HG03108 (cell line): ENCODE data around the gene SERPINA5.

Experiments used
- ATAC-seq: cut with Tn5 transposase; IDR thresholded peaks from one replicate; pipeline ENCODE4 v1.9.1; 2021; ENCODE audit warnings: moderate library complexity; ENCODE audit not compliant: unreplicated experiment

Gene SERPINA5

GRCh38 chr14:94581127-94581999, at the start of gene SERPINA5:
Gene SERPINA5 (plus strand): TSS chr14:94581426. CDS start chr14:94587363, 5,937 bp downstream.
- ATAC-seq = no peak

GRCh38 chr14:94532447-94532846, 48.8 kb upstream of the SERPINA5 start:
- ATAC-seq = no peak

- no peak for ATAC-seq
Observed at GRCh38 chr14:94535506-94535905, 45.7 kb upstream of the SERPINA5 start.

GRCh38 chr14:94536836-94537235, 44.4 kb upstream of the SERPINA5 start:
- no peak for ATAC-seq

GRCh38 chr14:94538070-94538740, 43.0 kb upstream of the SERPINA5 start:
- no peak for ATAC-seq

GRCh38 chr14:94539181-94539580, 42.0 kb upstream of the SERPINA5 start:
- ATAC-seq = no peak

GRCh38 chr14:94540031-94540794, 41.0 kb upstream of the SERPINA5 start:
- ATAC-seq = no peak

- ATAC-seq = no peak
Observed at GRCh38 chr14:94541234-94541975, 39.8 kb upstream of the SERPINA5 start.

- no peak for ATAC-seq
Observed at GRCh38 chr14:94542111-94542810, 39.0 kb upstream of the SERPINA5 start.

GRCh38 chr14:94542811-94543440, 38.3 kb upstream of the SERPINA5 start:
- ATAC-seq = no peak

- ATAC-seq = no peak
Observed at GRCh38 chr14:94543449-94544124, 37.6 kb upstream of the SERPINA5 start.

- no peak for ATAC-seq
Observed at GRCh38 chr14:94544726-94545125, 36.5 kb upstream of the SERPINA5 start.

GRCh38 chr14:94545131-94545841, 35.9 kb upstream of the SERPINA5 start:
- ATAC-seq = no peak

- no peak for ATAC-seq
Observed at GRCh38 chr14:94547151-94547680, 34.0 kb upstream of the SERPINA5 start.

GRCh38 chr14:94547726-94548125, 33.5 kb upstream of the SERPINA5 start:
- ATAC-seq = no peak

GRCh38 chr14:94548131-94548998, 32.9 kb upstream of the SERPINA5 start:
- no peak for ATAC-seq
